Right renal cortex interstitium (tissue), 3 donors: ENCODE data around the gene MAP4. TPM values are rescaled to one million over a fixed set of nuclear protein-coding genes. Genes with fewer than 3 reads are reported as not detected.
A peak's percentile ranks its signal among the peaks of the same experiment; 100 is the strongest.
"Not testable (repeated sequence)": the region's sequence is repeated elsewhere in the genome, so short reads cannot be mapped to it uniquely, and the experiment has no call there.

Experiments used
- DNase-seq, 3 donors: peaks; one replicate each; pipeline ENCODE4 v3.0.0-alpha.2; 2013; ENCODE audit warnings: low read depth in 3 of 3, low spot score in 2 of 3
- polyA plus RNA-seq, 3 donors: library from polyadenylated mRNA; unstranded; fragments of 120-200 nt; gene quantifications; one replicate each; pipeline ENCODE4 v1.2.1, GENCODE V29; 2013; ENCODE audit not compliant: insufficient read length in 3 of 3

MAP4 gene
- polyA plus RNA-seq, 3 donors = 176 to 187 (median 182) TPM

- DNase-seq = no peak
Measured at GRCh38 chr3:48018841-48019240, 2.6 kb upstream of the MAP4 start.

- peak; percentile 53 to 65 (median 55) for DNase-seq
Measured at GRCh38 chr3:48015431-48016180, 610 bp downstream of the MAP4 start.

- DNase-seq = no peak
Measured at GRCh38 chr3:48014358-48014757, 1.9 kb downstream of the MAP4 start.

GRCh38 chr3:48013288-48013980, 2.8 kb downstream of the MAP4 start:
- no peak for DNase-seq

GRCh38 chr3:48012659-48013058, 3.6 kb downstream of the MAP4 start:
- DNase-seq = no peak

GRCh38 chr3:48008066-48008465, 8.2 kb downstream of the MAP4 start:
- not testable (repeated sequence) for DNase-seq

GRCh38 chr3:48007361-48007760, 8.9 kb downstream of the MAP4 start:
- not testable (repeated sequence) for DNase-seq

GRCh38 chr3:48006794-48007193, 9.4 kb downstream of the MAP4 start:
- not testable (repeated sequence) for DNase-seq

- no peak for DNase-seq
Measured at GRCh38 chr3:48004694-48005093, 11.5 kb downstream of the MAP4 start.

- DNase-seq = no peak
Measured at GRCh38 chr3:48002787-48003186, 13.4 kb downstream of the MAP4 start.

GRCh38 chr3:48001991-48002390, 14.2 kb downstream of the MAP4 start:
- no peak for DNase-seq

GRCh38 chr3:48000212-48000611, 16.0 kb downstream of the MAP4 start:
- no peak for DNase-seq

- no peak for DNase-seq
Measured at GRCh38 chr3:47996440-47996839, 19.8 kb downstream of the MAP4 start.

GRCh38 chr3:47994180-47994579, 22.0 kb downstream of the MAP4 start:
- DNase-seq = no peak

GRCh38 chr3:47991341-47991740, 24.9 kb downstream of the MAP4 start:
- DNase-seq = no peak

GRCh38 chr3:47989981-47990440, 26.2 kb downstream of the MAP4 start:
- peak; percentile 56 to 68 (median 63) for DNase-seq

- no peak for DNase-seq
Measured at GRCh38 chr3:47985381-47985780, 30.8 kb downstream of the MAP4 start.

GRCh38 chr3:47984075-47984728, 32.0 kb downstream of the MAP4 start:
- no peak for DNase-seq

- DNase-seq = no peak
Measured at GRCh38 chr3:47980795-47981194, 35.4 kb downstream of the MAP4 start.

- no peak for DNase-seq
Measured at GRCh38 chr3:47979070-47979469, 37.1 kb downstream of the MAP4 start.

- no peak for DNase-seq
Measured at GRCh38 chr3:47978386-47978785, 37.8 kb downstream of the MAP4 start.
